Activated T-cell treated with anti-CD3 and anti-CD28 coated beads, Interleukin-2, amount 50 U/mL, for 4 hours (primary cell): ENCODE measurements around the gene FNDC10. TPM values are rescaled to one million over a fixed set of nuclear protein-coding genes. Genes with fewer than 3 reads are reported as not detected.
"Not testable (repeated sequence)": the region's sequence is repeated elsewhere in the genome, so short reads cannot be mapped to it uniquely, and the experiment has no call there.

Experiments used
- ATAC-seq, 2 donors: fragments of 200-7000 bp; cut with Tn5 transposase; one replicate each; pipeline ENCODE4 v1.10.0; 2021
- DNase-seq: peaks from one replicate; pipeline ENCODE4 v3.0.0-alpha.2; 2020
- H3K27me3 Mint-ChIP-seq: one replicate; pipeline ENCODE4 v1.8.0; 2021; ENCODE audit warnings: low read depth, mixed read lengths
- H3K36me3 Mint-ChIP-seq: one replicate; pipeline ENCODE4 v1.8.0; 2022; ENCODE audit warnings: mixed read lengths; ENCODE audit not compliant: insufficient read depth
- H3K4me1 Mint-ChIP-seq: one replicate; pipeline ENCODE4 v1.8.0; 2021; ENCODE audit warnings: low read depth, mixed read lengths
- H3K4me3 Mint-ChIP-seq: one replicate; pipeline ENCODE4 v1.8.0; 2021; ENCODE audit warnings: mild to moderate bottlenecking, moderate library complexity, mixed read lengths
- H3K9me3 Mint-ChIP-seq: one replicate; pipeline ENCODE4 v1.8.0; 2021; ENCODE audit warnings: mixed read lengths
- total RNA-seq, 3 donors: library from RNA; stranded (reverse); gene quantifications; one replicate each; pipeline ENCODE4 v1.2.1, GENCODE V29; 2021

Gene FNDC10
- total RNA-seq, 3 donors from 2014 or later, result 3.0 to 4.8 (median 3.8) TPM

DNA sequence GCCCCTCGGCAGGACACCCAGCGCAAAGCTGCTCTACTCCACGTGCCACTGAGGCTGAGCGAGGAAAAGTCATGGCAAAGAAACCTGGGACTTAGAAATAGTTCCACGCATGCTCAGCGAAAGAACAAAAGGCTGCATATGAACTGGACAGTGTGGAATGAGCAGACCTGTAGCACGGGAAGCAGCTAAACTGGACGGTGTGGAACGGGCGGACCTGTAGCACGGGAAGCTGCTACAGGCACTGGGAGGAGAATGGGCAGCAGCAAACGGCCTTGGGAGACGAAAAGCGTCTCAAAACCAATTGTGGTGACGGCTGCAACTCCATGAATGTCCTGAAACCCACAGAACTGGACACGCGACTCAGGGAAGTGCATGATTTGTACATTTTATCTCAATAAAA, 40.9 kb downstream of the FNDC10 start:
- Mint-ChIP-seq H3K36me3 (peaks cover 9% of the 10 kb centered on the region), H3K4me1 (no peaks in the 10 kb centered on the region), H3K4me3 (no peak overlapping the region), H3K9me3 (no peaks in the 10 kb centered on the region), H3K27me3 (no peaks in the 10 kb centered on the region)
- no peak for DNase-seq
- no peak for ATAC-seq

DNA sequence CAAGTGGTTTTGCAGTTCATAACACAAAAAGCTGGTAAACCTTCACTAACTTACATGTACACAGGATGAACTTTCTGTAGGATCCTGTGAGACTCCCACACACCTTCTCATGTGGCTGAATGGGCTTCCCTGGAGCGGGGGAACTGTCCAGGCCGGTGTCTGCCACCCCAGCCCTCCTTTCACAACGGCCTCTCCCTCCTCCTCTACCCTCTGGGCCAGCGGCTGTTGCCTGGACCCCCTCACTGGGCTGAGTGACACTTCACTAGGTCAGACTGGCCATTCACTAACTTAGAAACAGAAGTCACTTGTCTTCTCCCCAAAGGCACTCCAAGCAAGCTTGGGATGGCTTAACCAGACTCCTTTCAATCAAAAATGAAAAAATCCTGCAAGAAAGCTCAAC, 41.3 kb downstream of the FNDC10 start:
- DNase-seq (no peak), ATAC-seq (no peak)
- no peaks in the 10 kb centered on the region for H3K4me1 Mint-ChIP-seq
- H3K27me3 Mint-ChIP-seq, result no peaks in the 10 kb centered on the region
- no peak overlapping the region for H3K4me3 Mint-ChIP-seq
- H3K9me3 Mint-ChIP-seq, result no peaks in the 10 kb centered on the region
- peaks cover 4% of the 10 kb centered on the region for H3K36me3 Mint-ChIP-seq

DNA sequence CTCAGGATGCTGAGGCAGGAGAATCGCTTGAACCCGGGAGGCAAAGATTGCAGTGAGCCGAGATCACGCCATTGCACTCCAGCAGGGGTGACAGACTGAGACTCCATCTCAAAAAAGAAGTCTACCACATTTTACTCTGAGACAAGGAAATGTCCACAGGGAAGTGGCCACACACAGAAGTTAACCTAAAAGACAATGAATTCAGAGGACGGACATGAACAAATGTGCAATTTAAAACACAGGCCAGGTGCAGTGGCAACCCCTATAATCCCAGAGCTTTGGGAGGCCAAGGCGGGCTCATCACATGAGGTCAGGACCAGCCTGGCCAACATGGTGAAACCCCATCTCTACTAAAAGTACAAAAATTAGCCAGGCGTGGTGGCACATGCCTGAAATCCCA, 42.2 kb downstream of the FNDC10 start:
- H3K4me3 Mint-ChIP-seq, DNase-seq, H3K9me3 Mint-ChIP-seq, H3K36me3 Mint-ChIP-seq, ATAC-seq, H3K4me1 Mint-ChIP-seq, H3K27me3 Mint-ChIP-seq: not testable (repeated sequence)

DNA sequence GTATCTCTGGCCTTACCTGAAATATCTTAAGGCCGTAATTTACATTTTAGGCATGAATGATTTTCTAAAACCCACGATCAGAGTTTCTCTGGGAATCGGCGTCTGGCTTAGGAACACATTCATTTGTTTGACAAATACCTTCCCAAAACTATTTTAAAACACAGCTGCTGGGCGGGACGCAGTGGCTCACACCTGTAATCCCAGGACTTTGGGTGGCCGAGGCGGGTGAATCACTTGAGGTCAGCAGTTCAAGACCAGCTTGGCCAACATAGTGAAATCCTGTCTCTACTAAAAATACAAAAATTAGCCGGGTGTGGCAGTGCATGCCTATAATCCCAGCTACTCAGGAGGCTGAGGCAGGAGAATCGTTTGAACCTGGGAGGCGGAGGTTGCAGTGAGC, 43.0 kb downstream of the FNDC10 start:
- H3K27me3 Mint-ChIP-seq, H3K4me1 Mint-ChIP-seq, H3K9me3 Mint-ChIP-seq, ATAC-seq, DNase-seq, H3K4me3 Mint-ChIP-seq, H3K36me3 Mint-ChIP-seq: not testable (repeated sequence)

DNA sequence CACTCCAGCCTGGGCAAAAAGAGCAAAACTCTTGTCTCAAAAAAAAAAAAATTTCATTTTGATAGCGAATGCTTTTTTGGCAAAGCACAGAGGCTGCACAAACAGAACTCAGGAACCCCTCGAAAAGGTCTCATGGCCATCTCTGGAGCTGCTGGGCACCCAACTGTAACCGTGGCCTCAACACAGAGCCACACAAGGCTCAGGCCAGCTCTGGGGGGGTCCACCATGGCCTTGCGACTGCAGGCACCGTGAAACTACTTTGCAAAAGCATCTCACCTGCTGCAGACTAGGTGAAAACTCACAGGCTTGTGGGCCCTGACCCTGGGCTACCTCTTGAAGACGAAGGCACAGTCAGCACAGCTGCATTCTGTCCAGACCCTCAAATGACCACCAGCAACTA, 43.4 kb downstream of the FNDC10 start:
- Mint-ChIP-seq H3K27me3 (no peaks in the 10 kb centered on the region), H3K4me3 (no peak overlapping the region), H3K9me3 (no peaks in the 10 kb centered on the region), H3K36me3 (peaks cover 3% of the 10 kb centered on the region), H3K4me1 (peaks cover 1% of the 10 kb centered on the region)
- no peak for ATAC-seq
- no peak for DNase-seq

DNA sequence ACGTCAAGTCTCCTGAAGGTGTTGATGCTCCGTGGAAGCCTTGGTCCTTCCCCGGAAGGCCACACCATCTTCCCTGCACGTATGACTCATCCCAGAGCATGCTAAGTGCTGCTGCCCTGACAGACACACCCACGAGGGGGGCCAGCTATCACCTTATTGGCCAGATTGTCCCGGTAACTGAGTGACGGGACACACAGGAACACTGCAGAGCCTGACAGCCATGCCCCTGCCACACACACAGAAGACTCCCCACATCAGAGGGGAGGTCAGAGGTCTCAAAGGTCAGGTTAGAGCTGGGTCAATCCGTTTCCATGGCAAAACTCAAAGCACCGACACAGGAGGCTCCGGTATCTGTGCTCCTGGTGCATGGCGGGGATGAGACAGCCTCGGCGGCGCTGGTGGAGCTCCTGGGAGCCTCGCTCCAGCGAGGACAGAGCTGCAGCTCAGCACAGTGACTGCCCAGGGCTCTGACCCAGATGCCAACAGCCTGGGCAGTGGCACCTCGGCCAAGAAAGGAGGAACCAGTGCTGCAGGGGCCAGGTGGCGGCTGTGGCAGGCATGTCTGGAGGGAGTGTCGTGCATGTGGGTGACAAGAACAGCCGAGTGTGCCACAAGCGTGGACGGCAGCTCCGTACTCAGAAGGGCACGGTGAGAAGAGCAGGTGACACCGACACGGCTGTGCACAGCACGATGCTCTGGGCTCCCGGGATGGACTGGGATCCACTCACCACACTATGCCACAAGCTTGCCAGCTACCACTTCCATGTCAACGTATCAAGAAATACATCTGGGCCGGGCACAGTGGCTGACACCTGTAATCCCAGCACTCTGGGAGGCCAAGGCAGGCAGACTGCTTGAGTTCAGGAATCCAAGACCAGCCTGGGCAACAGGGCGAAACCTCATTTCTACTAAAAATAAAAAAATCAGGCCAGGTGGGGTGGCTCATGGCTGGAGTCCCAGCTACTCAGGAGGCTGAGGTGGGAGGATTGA, 44.7 kb downstream of the FNDC10 start:
- no peaks in the 10 kb centered on the region for H3K27me3 Mint-ChIP-seq
- ATAC-seq (no peak), DNase-seq (no peak)
- H3K4me3 Mint-ChIP-seq, result no peak overlapping the region
- H3K9me3 Mint-ChIP-seq, result no peaks in the 10 kb centered on the region
- peaks cover 3% of the 10 kb centered on the region for H3K36me3 Mint-ChIP-seq
- H3K4me1 Mint-ChIP-seq, result peaks cover 1% of the 10 kb centered on the region

DNA sequence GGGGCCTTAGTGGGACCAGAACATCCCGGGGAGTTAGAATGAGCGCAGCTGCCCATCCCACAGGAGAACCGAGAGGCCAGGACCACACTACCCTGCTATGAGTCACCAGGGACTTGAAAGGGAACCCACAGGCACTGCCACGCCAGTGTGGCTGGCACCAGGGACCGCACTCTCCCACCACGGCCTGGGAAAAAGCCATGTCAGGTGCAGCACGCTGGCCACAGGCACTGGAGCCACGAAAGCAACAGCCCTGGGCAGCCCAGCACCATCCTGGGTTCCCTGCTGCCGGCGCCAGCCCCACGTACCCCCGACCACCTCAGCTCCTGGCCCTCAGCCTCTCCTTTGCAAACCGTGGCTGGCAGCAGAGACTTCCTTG, 45.4 kb downstream of the FNDC10 start:
- ATAC-seq (no peak), DNase-seq (no peak)
- Mint-ChIP-seq H3K36me3 (peaks cover 3% of the 10 kb centered on the region), H3K4me1 (peaks cover 1% of the 10 kb centered on the region), H3K9me3 (no peaks in the 10 kb centered on the region), H3K4me3 (no peak overlapping the region), H3K27me3 (no peaks in the 10 kb centered on the region)

DNA sequence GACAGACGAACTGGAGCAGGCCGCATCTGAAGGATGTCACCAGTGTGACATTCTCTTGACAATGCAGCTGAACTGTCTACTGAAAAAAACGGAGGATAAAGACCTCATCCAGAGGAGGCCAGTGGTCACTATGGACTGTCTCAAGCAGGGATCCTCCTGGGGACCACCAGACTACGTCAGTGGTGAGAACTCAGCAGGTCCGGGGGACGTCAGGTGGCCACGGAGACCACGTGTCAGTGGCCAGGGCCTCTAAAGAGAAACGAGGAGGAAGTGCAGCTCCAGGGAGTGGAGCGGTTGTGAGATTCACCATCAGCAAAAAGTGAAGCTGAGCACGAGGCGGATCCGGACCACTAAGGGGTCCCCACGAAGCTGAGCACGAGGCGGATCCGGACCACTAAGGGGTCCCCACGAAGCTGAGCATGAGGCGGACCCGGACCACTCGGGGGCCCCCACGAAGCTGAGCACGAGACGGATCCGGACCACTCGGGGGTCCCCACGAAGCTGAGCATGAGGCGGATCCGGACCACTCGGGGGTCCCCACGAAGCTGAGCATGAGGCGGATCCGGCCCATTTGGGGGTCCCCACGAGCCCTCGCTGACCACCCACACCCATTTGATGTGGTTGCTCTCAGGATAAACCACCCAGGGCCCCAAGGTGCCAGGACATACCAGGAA, 46.0 kb downstream of the FNDC10 start:
- H3K36me3 Mint-ChIP-seq, result peaks cover 3% of the 10 kb centered on the region
- H3K9me3 Mint-ChIP-seq, result no peaks in the 10 kb centered on the region
- no peak for DNase-seq
- no peak overlapping the region for H3K4me3 Mint-ChIP-seq
- H3K27me3 Mint-ChIP-seq, result no peaks in the 10 kb centered on the region
- ATAC-seq, result no peak
- peaks cover 1% of the 10 kb centered on the region for H3K4me1 Mint-ChIP-seq

DNA sequence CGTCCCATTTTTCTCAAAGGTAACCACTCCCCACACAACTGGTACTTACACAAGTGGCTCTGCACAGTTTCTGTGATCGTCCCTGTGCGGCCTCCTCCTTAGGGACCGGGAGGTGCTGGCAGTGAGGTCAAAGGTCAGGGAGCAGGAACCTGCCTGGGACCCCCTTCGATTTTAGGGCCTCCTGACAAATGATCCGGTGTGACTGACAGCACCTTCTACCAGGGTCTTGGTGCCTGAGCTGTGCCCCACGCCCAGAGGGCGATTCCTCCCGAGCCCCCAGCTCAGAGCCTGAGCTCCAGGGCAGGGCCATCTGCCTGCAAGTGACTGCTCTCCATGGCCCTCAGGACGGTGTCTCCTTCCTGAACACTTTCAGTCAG, 47.7 kb downstream of the FNDC10 start:
- H3K4me3 Mint-ChIP-seq, result no peak overlapping the region
- H3K27me3 Mint-ChIP-seq, result no peaks in the 10 kb centered on the region
- H3K36me3 Mint-ChIP-seq, result peaks cover 3% of the 10 kb centered on the region
- DNase-seq (no peak), ATAC-seq (no peak)
- H3K4me1 Mint-ChIP-seq, result peaks cover 3% of the 10 kb centered on the region
- no peaks in the 10 kb centered on the region for H3K9me3 Mint-ChIP-seq

DNA sequence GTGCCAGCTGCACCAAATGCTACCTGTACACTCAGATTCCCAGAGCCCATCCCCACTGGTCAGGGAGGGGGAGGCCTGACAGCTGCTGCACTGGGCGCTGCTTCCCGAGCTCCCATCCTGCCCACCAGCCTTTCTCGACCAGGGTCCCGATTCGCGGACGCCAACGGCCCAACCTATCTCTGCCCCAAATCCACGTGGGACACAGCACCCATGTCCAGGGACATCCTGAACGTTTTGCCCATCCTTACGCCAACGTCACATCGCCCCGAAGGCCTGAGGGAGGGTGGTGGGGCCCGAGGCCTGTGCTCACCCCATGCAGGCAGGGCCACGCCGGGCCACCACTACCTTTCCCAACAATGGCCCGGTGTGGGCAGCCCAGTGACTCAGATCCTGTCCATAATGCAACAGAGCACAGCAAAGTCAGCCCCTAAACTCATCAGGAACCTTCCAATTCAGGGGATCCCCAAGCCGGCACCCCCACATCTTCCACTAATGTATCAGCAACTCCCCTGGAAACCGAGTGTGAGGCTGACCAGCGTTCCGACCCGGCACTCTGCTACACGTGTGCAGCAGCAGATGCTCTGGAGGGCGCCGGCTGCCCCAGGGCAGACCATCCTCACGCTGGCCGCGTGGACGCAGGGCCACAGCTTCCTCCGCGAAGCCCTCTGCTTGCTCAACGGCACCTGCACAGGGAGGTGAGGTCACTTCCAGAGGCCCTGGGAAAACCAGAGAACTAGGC, 48.2 kb downstream of the FNDC10 start:
- Mint-ChIP-seq H3K9me3 (no peaks in the 10 kb centered on the region), H3K4me1 (peaks cover 3% of the 10 kb centered on the region), H3K27me3 (no peaks in the 10 kb centered on the region), H3K36me3 (peaks cover 3% of the 10 kb centered on the region), H3K4me3 (no peak overlapping the region)
- ATAC-seq (no peak), DNase-seq (no peak)

DNA sequence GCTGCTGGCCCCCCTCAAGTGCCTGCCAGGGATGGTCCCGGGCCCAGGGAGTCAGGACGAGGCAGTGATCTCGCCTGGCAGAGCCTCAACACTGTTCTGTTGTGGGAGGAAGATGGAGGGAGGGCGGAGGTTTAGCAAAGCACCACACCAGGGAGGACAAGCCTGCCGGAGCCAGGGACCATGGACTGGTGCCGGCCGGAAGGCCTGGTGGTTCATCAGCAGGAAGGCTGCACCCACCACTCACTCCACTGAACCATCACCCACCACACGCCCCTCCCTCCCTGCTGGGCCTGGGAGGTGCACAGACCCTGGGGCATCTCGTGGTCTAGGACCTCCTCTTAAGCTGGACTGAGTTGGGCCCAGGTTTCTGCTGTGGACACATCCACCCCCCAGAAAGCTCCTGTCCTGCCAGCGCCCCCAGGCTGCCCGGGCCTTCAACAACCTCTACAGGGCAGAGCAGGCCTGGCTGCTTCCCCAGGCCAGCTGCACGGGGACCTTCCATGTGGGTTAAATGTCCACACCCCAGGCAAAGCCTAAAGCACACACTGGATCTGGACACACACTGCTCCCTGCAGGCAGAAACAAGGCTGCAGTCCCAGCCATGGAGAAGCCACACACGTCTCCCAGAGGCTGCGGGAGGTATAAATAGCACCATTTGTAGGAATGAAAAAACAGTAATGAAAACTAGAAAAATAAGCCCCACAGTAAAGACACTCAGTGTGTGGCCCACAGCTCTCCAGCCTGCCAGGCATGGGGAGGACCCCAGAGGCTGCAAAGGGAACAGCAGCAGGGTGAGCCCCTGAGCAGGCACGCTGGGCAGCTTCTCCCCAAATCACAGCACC, 49.1 kb downstream of the FNDC10 start:
- Mint-ChIP-seq H3K27me3 (no peaks in the 10 kb centered on the region), H3K4me3 (no peak overlapping the region), H3K36me3 (peaks cover 3% of the 10 kb centered on the region), H3K9me3 (no peaks in the 10 kb centered on the region), H3K4me1 (peaks cover 3% of the 10 kb centered on the region)
- DNase-seq (no peak), ATAC-seq (peak in 1 of 2 donors; percentile 54)

DNA sequence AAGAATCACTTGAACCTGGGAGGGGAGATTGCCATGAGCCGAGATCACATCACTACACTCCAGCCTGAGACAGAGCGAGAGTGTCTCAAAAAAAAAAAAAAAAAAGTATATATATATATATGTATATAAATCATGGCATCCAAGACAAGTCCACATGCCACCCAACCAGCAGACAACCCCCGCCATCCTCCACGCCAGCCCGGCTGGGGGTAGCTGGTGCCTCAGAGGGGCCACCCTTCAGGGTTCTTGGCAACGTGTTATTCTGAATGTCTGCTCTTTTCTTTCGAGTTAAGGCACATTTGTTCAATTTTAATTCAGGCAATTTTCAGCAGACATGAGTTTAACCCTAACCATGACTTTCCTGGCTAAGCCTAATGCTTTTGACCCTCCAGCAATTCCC, 49.8 kb downstream of the FNDC10 start:
- ATAC-seq, result no peak
- peaks cover 3% of the 10 kb centered on the region for H3K4me1 Mint-ChIP-seq
- H3K9me3 Mint-ChIP-seq, result no peaks in the 10 kb centered on the region
- no peaks in the 10 kb centered on the region for H3K27me3 Mint-ChIP-seq
- no peak for DNase-seq
- peaks cover under 1% of the 10 kb centered on the region for H3K36me3 Mint-ChIP-seq
- H3K4me3 Mint-ChIP-seq, result no peak overlapping the region

DNA sequence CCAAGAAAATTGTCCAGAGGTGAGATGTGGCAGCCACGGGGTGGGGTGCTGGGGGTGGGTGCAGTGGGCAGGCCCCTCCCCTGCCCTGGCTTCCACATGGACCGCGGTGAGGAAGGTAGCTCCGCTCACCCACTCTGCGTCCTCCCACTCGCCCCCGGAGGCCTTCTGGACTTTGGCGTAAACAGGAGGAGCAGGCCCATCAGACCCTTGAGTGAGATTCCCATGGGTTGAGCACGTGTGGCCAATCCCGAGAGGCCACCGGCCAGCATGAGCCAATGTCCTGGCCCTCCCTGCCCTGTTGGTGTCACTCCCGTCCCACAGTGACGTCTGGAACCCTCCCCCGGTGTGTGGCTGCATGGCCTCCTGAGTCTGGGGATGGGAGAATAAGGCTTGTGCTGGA, 51.3 kb downstream of the FNDC10 start:
- Mint-ChIP-seq H3K27me3 (no peaks in the 10 kb centered on the region), H3K4me1 (peaks cover 3% of the 10 kb centered on the region), H3K4me3 (no peak overlapping the region), H3K9me3 (no peaks in the 10 kb centered on the region), H3K36me3 (no peaks in the 10 kb centered on the region)
- ATAC-seq (no peak), DNase-seq (no peak)
